ENCODE results near the gene DLGAP1. TPM values are rescaled to one million over a fixed set of nuclear protein-coding genes. Genes with fewer than 3 reads are reported as not detected.

DLGAP1 gene
- total RNA-seq, 1 donor from 2014 or later = 18.5 TPM

GRCh38 chr18:3623769-3624545 lies 831.1 kb downstream of the DLGAP1 start:
- Histone ChIP-seq H3K27me3 (no peaks in the 10 kb centered on the region), H4K20me1 (ENCODE audit: low read depth) (no peaks in the 10 kb centered on the region), H3K27ac (peak overlapping the region; percentile 97), H3K79me2 (ENCODE audit: low read depth) (no peaks in the 10 kb centered on the region), H3K9ac (no peak overlapping the region), H3K4me2 (peak overlapping the region; percentile 53), H3F3A (ENCODE audit: low read depth) (peaks cover 37% of the 10 kb centered on the region), H3K4me3 (no peak overlapping the region), H3K9me3 (ENCODE audit: low read depth) (no peaks in the 10 kb centered on the region), H3K36me3 (no peaks in the 10 kb centered on the region), H2AFZ (replicated peaks) (no peak overlapping the region), H3K4me1 (peaks cover 34% of the 10 kb centered on the region)
- Mint-ChIP-seq H3K27ac (peak overlapping the region; percentile 98), H3K27me3 (ENCODE audit: insufficient read depth, low read depth) (peaks cover 16% of the 10 kb centered on the region), H3K4me3 (peak overlapping the region; percentile 71), H3K4me1 (peaks cover 71% of the 10 kb centered on the region), H3K9me3 (no peaks in the 10 kb centered on the region), H3K36me3 (peaks cover 5% of the 10 kb centered on the region)
- TF ChIP-seq EZH2phosphoT487 (IDR thresholded peaks at IDR 0.05) (no peak), EZH2 (IDR thresholded peaks at IDR 0.05) (no peak), CTCF (IDR thresholded peaks at IDR 0.05) (no peak)
- DNase-seq (ENCODE audit: low spot score) = peak; percentile 93

- H3K36me3 Mint-ChIP-seq = peaks cover 1% of the 10 kb centered on the region
- no peaks in the 10 kb centered on the region for H3K79me2 ChIP-seq (ENCODE audit: low read depth)
- H3K36me3 ChIP-seq = no peaks in the 10 kb centered on the region
- H3K4me1 Mint-ChIP-seq = peaks cover 71% of the 10 kb centered on the region
- H3K9me3 ChIP-seq (ENCODE audit: low read depth) = no peaks in the 10 kb centered on the region
- no peaks in the 10 kb centered on the region for H3K9me3 Mint-ChIP-seq
- H3K4me2 ChIP-seq = no peak overlapping the region
- no peaks in the 10 kb centered on the region for H4K20me1 ChIP-seq (ENCODE audit: low read depth)
- H3K4me3 ChIP-seq = no peak overlapping the region
- H3K27me3 ChIP-seq = no peaks in the 10 kb centered on the region
- TF ChIP-seq EZH2 (IDR thresholded peaks at IDR 0.05) (no peak), CTCF (IDR thresholded peaks at IDR 0.05) (no peak), EZH2phosphoT487 (IDR thresholded peaks at IDR 0.05) (no peak)
- no peak for DNase-seq (ENCODE audit: low spot score)
- no peak overlapping the region for H3K9ac ChIP-seq
- peaks cover 11% of the 10 kb centered on the region for H3K27me3 Mint-ChIP-seq (ENCODE audit: insufficient read depth, low read depth)
- H3F3A ChIP-seq (ENCODE audit: low read depth) = peaks cover 42% of the 10 kb centered on the region
- no peak overlapping the region for H3K27ac ChIP-seq
- peaks cover 42% of the 10 kb centered on the region for H3K4me1 ChIP-seq
- H3K27ac Mint-ChIP-seq = no peak overlapping the region
- H2AFZ ChIP-seq (replicated peaks) = no peak overlapping the region
- H3K4me3 Mint-ChIP-seq = no peak overlapping the region
These were observed 834.7 kb downstream of the DLGAP1 start for GRCh38 chr18:3620146-3621119.

GRCh38 chr18:3619746-3620145 lies 835.4 kb downstream of the DLGAP1 start:
- Histone ChIP-seq H3K4me1 (peaks cover 41% of the 10 kb centered on the region), H2AFZ (replicated peaks) (no peak overlapping the region), H3K9me3 (ENCODE audit: low read depth) (no peaks in the 10 kb centered on the region), H3K4me3 (no peak overlapping the region), H3K4me2 (no peak overlapping the region), H3F3A (ENCODE audit: low read depth) (peaks cover 41% of the 10 kb centered on the region), H3K27me3 (no peaks in the 10 kb centered on the region), H3K9ac (no peak overlapping the region), H3K79me2 (ENCODE audit: low read depth) (no peaks in the 10 kb centered on the region), H4K20me1 (ENCODE audit: low read depth) (no peaks in the 10 kb centered on the region), H3K36me3 (no peaks in the 10 kb centered on the region), H3K27ac (no peak overlapping the region)
- H3K36me3 Mint-ChIP-seq = peaks cover 1% of the 10 kb centered on the region
- peaks cover 70% of the 10 kb centered on the region for H3K4me1 Mint-ChIP-seq
- H3K27me3 Mint-ChIP-seq (ENCODE audit: insufficient read depth, low read depth) = peaks cover 8% of the 10 kb centered on the region
- no peak for TF ChIP-seq EZH2 (IDR thresholded peaks at IDR 0.05)
- no peak overlapping the region for H3K27ac Mint-ChIP-seq
- no peak for DNase-seq (ENCODE audit: low spot score)
- H3K4me3 Mint-ChIP-seq = no peak overlapping the region
- no peaks in the 10 kb centered on the region for H3K9me3 Mint-ChIP-seq
